HG02884 (cell line): ENCODE measurements around the gene CFAP157.

ENCODE experiments used
- ATAC-seq: cut with Tn5 transposase; IDR thresholded peaks from one replicate; pipeline ENCODE4 v1.9.1; 2021; ENCODE audit warnings: mild to moderate bottlenecking, moderate library complexity; ENCODE audit not compliant: unreplicated experiment

CFAP157 gene

DNA sequence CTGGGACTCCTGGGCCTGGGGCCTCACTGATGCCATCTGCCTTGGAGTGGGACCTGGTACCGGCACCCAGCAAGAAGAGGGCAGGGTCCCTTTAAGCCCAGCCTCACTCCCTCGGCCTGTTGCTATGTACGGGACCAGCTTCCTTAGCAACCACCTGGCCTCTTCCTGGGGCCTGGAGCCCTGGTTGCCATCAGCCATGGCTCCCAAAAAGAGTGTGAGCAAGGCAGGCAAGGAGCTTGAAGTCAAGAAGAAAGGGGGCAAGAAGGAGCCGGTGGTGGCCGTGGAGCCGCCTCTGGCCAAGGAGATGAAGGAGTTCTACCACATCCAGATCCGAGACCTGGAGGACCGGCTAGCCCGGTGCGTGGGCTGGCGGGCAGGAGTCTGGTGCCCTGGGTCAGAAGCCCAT is at the start of gene CFAP157:
Gene CFAP157 (plus strand): TSS at position 153 of the 406 bp plus-strand sequence. CDS start 44 bp downstream, at position 197.
- ATAC-seq, result no peak

DNA sequence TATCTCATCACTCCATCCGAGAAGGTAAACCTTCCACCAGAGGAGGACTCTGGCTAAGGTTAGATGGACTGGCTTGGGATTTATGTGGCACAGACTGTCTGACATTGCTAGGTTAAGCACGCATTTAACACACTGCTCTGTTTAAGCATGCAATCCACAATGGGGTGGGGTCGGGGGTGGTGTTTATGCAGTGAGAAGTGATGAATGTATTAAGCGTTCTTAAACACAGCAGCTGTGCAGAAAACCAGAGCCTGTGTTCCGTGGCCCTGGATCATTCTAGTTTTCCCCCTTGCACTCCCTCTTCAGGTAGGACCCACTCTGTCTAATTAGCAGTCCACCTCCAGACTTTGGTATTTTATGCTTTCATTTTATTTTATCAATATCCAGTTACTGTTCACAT is 48.4 kb upstream of the CFAP157 start:
- ATAC-seq, result no peak

DNA sequence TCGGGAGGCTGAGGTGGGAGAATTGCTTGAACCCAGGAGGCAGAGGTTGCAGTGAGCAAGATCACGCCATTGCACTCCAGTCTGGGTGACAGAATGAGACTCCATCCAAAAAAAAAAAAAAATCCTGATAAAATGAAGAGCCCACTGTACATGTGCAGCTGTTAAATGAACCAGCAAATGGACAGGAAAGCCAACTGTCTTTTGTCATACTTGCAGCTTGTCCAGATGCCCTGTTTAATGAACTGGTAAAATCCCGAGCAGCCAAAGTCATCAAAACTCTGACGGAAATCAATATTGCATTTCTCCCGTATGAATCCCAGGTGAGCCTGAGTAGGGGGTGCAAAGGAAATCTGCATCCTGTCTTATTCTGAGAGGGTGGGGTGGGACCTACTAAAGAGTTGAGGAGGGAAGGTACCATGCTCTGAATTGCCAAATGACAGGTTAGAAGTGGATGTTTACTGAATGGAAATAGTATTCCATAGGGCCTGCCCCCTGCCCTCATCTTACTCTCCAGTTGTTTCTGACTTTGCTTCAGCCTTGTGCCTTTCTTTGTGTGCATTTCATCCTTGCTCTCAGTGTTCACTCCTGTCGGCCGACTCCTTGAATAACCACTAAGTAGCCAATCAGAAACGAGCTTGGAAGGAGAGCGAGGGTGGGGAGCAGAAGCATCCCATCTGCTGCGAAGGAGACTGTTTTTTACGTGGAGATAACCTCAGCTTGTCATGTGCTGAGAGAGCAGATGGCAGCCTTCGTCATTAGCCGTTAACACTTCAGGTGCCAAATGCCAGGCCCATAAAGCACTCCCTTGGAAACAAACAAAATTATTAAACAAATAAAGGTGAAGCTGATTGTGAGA is 45.7 kb upstream of the CFAP157 start:
- ATAC-seq, result no peak

DNA sequence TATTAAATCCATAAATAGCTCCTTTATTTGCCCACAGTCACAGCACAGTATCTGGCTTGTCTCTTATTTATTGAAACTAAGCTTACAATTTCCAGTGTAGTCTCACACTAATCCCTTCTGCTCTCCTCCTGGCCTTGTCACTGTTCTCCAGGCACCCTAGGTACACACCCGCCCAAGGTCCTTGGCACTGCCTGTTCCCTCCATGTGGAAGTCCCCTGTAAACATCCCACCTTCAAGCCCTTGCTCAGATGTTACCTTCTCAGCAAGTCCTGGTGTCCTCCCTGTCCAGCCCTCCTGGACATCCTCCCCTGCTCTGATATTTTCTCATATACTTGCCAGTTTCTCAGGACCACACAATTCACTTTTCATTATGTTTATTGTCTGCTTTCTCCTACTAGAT is 44.2 kb upstream of the CFAP157 start:
- ATAC-seq, result no peak

DNA sequence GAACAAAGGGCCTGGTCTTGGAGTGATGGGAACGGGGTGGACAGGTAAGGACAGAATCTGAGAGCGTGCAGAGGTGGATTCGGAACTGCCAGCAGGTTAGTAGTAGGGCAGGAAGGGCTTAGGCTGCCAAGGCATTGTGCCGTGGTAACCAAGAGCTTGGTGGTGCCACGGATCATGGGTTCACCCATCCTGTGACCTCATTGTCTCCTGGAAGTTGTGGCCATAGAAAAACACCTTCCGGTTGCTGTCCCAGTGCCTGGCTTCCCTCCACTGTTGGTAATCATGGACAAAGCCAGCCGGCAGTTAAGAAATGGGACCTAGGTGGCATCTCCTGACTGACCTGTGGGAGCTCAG is 42.5 kb upstream of the CFAP157 start:
- ATAC-seq, result no peak

DNA sequence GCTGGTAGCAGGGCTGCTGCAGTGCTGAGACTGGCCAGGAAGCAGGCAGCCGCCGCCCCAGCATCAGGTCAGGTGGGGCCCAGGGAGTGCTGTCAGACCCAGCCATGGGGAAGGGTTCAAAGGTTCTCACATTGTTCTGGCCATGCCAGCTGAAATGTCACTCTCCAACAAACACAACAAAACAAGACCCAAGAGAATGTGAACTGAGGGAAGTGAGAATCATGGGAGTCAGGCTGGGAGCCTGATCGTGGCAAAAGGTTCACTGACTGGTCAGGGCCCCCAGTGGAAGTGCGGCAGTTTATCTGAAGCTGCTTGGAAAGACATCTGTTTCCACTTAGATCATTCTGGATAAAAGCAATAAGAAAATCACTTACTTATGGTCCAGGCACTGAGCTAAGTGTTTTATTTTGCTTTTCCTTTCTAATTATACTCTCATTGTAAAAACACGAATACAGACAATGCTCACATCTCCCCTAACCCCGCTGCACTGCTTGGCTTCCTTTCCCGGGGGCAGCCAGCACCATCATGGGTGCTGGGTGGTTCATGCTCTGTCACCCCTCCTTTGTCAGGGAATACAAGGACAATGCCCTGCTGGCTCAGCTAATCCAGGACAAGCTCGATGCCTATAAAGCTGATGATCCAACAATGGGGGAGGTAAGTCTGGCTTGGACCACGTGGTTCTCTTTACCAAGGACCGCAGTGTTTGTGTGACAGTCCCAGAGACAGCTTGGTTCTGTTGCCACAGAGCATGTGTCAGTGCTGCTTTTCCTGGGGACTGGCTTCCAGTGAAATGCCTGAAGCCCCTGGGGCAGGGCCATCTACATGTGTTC is 41.9 kb upstream of the CFAP157 start:
- no peak for ATAC-seq

DNA sequence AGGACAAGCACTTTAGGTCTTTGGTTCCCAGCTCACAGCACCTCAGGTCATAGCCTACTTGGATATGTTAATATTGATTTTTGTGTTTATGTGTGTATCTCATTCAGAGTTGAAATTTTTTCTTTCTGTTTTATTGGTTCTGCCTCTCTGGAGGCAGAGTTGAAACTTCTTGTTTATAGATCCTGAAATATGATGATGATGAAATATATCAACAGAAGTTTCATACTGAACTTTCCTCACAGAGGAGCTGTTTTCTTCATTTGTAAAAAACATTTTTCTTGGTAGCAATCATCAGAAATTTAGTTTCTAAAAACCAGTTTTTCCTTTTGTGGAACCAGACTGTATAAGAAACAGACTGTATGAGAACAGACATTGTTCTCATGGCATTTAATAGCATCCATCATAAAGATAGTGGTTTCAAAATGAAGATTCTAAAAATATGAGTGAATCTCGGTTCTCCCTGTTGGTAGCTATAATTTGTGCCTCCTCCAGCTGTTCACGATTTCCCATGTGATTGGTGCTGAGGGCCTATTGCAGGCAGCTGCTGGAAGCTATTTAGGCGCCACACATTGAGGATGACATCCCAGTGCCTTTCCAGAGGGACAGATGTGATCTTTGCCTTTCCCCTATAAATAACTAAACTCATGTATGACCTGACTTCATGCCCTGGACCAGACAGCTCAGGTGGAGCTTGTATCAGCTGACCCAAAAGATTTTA is 39.5 kb upstream of the CFAP157 start:
- ATAC-seq, result no peak

DNA sequence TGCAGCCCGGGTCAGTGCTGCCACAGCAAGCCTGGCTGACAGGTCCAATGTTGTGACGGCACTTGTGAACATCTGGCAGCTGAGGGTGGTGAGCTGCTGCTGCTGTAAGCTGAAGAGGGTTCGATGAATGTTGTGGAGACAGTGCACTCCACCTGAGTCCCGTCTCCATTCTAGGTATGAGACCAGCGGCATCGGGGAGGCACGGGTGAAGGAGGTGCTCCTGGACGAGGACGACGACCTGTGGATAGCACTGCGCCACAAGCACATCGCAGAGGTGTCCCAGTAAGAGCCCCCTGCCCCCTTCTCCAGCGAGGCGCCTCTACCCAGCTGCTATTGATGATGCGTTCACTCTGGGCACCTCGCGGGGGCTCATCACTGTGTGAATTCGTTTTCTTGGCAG is 38.9 kb upstream of the CFAP157 start:
- ATAC-seq, result no peak

DNA sequence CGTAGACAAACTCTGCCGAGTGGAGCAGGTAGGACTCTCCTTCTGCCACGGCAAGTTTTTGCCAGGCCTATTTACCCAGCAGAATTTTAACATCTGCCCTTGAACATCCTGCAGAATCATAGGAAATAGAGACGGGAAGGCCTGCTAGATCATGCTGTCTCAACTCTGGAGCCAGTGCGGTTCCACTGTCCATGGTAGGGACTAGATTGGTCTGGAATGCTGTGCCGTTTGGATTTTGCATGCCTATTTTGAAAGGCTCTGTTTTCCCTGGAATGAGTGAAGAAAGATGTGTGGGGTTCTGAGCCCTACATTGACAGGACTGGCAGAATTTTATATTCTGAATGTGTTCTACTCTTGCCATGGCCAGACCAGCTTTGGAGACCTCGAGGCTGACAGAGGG is 33.6 kb upstream of the CFAP157 start:
- no peak for ATAC-seq

DNA sequence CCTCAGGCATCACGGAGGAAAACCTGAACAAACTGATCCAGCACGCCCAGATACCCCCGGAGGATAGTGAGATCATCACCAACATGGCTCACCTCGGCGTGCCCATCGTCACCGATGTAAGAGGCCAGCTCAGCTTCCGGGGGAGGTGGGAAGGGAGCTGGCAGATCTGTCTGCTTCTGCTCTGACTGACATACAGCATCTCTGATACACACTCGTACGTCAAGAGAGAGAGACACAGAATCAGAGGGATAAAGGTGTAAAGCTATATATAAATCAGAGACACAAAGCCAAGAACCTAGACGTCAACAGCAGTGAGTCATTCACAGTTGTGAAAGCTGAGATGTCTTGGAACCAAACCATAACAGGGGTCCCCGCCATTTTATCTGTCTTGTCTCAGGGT is 30.1 kb upstream of the CFAP157 start:
- ATAC-seq, result no peak

DNA sequence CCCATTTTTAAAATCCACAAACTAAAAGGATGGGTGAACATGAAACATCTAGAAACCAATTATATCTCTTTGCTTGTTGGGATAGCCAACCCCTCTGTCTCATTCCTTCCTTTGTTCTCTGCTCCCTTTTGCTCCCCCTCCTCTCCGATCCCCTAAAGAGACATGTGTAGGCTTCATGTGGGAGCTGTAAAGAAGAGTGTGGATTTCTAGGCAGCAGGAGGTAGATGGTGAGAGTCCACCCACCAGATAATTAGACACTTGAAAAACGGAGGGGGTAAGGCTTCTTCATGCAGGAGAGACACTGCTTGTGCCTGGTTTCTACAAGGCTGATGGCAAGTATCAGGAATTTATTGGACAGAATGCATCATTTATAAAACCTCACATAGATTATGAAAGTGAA is 27.3 kb upstream of the CFAP157 start:
- ATAC-seq, result no peak

DNA sequence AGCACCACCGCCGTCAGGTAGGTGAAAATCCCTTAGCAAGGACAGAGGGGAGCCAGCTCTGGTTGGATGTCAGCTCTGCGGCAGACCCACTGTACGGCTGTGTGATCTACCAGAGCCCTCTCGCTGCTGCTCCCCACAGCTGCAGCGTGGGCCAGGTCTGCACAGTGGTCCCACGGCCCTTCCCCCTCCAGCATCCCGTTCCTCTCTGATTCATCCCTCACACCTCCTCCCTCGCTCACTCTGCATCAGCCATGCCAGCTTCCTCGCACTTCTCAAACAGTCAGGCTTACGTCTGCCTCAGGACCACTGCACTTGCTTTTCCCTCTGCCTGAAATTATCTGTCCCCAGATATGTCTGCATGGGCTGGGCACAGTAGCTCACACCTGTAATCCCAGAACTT is 26.6 kb upstream of the CFAP157 start:
- no peak for ATAC-seq

DNA sequence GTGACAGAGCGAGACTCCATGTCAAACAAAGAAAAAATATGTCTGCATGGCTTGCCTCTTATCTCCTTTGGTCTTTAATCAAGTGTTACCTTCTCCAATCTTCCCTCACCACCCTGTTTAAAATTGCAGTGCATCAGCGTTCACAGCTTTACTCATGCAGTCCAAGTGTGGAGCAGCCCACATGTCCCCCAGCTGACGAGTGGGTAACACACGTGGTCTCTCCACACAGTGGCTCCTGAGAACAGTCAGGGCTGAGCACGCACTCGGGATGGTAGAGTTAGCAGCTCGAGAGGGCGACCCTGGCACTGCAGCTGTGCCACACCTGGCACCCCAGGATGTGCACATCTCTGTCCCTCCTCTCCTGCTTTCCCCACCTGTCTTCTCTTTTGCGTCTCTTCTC is 25.9 kb upstream of the CFAP157 start:
- ATAC-seq, result no peak

DNA sequence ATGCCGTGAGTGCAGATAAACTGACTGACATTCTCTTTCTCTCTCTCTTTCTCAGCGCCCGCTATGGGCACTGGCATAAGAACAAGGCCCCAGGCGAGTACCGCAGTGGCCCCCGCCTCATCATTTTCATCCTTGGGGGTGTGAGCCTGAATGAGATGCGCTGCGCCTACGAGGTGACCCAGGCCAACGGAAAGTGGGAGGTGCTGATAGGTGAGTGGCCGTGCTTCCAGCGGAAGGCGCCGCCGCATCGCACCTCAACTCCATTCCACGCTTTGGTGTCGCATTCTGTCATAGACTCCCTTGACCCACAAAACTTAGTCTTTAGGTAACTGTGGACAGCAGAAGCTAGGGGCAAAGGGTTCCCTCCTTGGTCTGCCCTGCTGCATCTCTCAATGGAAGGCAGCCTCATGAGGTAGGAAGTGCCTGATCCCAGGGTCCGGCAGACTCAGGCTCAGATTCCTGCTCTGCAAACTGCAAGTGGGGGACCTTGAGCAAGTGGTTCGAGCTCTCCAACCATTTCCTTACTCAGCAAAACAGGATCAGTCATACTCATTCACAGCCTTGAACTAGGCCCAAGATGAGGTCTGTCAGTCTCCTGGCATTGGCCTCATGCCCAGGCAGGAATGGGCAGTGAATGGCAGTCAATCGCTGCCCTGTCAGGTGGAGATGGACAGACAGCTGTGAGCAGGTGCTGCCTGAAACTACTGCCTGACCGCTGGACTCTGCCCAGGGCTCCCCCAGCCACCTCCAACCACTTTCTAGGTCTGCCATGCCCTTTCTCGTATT is 24.2 kb upstream of the CFAP157 start:
- no peak for ATAC-seq

DNA sequence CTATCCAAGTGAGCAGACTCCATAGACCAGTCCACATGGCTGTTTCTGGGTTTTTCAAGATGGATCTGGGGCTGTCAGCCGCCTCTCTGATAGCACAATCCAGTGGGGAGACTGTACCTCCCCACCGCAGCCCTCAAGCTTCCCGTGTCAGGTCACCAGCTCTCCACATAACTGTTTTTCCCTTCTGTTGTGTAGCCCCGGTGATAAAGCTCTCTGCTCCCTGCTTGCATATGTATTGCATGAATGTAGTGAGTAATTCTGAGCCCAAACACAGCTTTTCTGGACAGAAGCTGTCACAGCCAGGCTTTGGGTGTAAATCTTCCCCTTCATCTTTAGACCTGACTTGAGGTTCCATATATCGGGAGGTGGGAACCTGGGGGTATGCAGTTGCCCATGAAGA is 23.1 kb upstream of the CFAP157 start:
- no peak for ATAC-seq

DNA sequence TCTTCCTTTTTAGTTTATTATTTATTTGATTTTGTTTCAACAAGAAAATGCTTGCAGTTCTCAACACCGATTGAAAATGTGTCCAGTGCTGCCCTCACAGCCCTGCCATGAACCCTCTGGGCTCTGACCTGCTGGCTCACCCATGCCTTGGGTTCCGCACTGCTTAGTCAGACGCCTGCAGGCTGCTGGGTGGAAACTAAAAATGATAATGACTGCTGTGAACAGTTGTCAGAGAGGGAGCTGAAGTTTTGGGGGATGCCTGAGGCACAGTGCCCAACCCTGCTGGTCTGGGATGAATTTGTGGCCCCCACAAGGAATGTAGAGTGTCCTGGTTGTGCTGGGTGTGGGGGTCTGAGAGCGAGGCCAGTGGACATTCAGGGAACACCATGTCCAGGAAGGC is 22.2 kb upstream of the CFAP157 start:
- no peak for ATAC-seq

DNA sequence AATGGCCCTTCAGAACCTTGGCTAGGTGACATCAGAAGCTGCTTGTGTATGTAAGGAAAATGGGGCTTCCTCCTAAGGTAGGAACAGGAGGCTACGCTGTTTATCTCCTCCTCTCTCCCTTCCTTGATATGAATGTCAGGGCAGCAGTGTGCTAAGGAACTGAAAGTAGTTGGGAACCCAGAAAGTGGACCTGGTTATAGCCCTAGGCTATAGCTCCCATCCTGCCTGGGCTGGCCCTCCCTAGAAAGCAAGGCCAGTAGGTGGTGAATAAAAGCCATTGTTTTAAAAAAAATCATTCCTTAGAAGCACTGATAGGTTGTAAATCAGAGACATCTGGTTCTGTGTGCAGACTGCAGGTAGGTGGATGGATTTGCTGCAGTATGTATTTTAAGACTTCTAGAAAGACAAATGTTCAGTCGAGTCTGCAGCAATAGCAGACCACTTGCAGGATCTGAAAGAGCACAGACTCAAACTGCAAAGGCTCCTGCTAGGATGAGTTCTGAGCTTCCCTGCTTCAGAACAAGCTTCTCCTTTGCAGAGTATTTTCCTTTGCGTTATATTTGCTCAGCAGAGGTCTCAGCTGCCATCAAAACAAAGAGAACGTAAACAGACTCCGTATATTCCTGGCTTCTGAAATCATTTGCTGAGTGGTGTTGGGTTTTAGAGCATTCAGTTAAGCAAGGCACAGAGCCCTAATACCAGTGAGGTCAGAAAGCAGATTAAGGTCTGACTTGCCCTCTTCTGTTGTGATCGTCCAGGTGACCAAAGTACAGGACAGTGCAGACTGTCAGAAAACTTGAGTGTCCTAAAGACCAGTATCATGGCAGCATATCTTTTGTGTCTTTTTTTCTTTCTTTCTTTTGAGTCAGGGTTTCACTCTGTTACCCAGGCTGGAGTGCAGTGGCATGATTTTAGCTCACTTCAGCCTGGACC is 20.1 kb upstream of the CFAP157 start:
- no peak for ATAC-seq

DNA sequence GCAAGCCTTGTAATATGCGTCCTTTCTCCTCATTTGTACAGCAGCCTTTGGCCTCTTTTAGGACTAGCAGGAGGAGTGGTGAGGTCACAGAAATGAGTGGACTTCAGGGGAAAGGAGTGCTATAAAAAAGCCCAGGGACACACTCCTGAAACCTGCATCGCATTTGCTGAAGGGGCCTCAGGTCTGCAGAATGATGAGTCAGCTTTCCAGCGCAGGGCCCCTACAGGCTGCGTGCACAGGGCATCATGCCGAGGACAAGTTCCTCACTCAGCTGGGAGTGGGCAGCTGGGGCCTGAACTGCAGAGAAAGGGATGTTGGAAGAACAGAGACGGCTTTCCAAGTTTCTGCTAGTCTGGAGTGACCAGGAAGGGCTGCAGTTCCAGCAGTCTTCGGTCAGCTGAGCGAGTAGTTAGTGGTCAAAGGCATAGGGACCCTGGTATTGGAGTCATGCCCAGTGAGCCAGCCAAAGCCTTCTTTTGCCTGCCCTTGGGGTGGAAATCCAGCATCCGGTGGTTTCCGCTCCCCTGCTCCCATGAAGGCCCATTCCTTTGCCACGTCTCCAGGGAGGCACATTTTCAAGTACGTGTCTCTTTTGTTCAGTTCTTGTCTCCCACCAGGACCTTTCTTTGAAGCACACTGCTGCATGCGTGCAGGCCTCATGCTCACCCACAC is 17.3 kb upstream of the CFAP157 start:
- ATAC-seq, result no peak

DNA sequence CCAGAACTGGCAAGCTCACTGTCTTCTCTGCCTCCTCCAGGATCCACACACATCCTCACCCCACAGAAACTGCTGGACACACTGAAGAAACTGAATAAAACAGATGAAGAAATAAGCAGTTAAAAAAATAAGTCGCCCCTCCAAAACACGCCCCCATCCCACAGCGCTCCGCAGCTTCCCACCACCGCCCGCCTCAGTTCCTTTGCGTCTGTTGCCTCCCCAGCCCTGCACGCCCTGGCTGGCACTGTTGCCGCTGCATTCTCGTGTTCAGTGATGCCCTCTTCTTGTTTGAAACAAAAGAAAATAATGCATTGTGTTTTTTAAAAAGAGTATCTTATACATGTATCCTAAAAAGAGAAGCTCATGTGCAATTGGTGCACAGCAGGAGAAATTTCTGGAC is 16.1 kb upstream of the CFAP157 start:
- ATAC-seq, result no peak
